ENCODE measurements around the gene FBXO11.

DNA sequence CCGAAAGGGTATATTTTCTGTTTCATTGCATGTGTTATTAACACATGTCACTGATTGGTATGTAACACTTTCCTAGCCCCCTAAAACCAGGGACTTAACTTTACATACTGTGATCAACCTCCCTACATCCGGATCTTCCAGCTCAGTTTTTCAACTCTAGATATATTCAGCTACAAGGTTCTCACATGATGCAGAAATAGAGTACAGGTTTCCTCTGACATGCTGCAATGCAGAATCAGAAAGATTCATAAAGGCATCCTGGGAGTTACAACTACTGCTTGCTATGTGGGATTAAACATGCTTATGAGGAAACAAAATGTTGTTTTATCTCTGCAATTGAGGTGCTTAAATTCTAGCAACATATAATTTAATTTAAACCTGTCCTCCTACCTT lies 14.0 kb downstream of the FBXO11 start:
- TF ChIP-seq TAF1 (IDR thresholded peaks at IDR 0.05; ENCODE audit: low read depth) (no peak), CREB1 (IDR thresholded peaks at IDR 0.05; ENCODE audit: low read depth) (no peak)
- TF ChIP-seq, protein P1, sequence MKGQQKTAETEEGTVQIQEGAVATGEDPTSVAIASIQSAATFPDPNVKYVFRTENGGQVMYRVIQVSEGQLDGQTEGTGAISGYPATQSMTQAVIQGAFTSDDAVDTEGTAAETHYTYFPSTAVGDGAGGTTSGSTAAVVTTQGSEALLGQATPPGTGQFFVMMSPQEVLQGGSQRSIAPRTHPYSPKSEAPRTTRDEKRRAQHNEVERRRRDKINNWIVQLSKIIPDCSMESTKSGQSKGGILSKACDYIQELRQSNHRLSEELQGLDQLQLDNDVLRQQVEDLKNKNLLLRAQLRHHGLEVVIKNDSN (IDR thresholded peaks at IDR 0.05): no peak

All from Ishikawa (cell line).